ENCODE measurements around the gene TNNT1.

DNA sequence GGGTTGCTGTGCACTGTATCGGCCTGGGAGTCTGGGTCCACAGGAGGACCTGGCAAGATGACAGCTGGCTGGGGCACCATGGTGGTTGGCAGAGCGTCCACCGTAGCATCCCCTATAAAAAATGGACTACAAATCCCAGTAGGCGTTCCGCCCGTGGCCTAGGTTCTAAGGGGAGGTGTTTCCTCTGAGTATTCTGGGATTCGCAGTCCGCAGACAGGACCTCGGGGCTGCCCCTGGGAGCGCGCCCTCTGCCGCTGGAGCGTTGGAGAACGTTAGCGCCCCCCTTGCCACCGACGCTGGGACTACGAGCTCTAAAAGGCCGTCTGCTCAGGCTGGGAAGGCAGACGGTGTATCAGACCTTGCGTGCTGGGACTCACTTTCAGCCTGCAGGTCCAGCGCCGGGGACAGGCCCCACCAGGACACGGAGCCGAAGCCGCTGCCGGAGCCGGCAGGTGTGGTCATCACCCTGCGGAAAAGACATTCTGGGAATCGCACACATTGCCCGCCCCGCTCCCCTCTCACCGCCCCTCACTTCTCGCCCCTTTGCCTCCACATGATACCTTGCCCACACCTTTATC lies 17.0 kb upstream of the TNNT1 start:
- no peak for TF ChIP-seq POLR2AphosphoS5 (IDR thresholded peaks at IDR 0.05)
- TF ChIP-seq, protein P1, sequence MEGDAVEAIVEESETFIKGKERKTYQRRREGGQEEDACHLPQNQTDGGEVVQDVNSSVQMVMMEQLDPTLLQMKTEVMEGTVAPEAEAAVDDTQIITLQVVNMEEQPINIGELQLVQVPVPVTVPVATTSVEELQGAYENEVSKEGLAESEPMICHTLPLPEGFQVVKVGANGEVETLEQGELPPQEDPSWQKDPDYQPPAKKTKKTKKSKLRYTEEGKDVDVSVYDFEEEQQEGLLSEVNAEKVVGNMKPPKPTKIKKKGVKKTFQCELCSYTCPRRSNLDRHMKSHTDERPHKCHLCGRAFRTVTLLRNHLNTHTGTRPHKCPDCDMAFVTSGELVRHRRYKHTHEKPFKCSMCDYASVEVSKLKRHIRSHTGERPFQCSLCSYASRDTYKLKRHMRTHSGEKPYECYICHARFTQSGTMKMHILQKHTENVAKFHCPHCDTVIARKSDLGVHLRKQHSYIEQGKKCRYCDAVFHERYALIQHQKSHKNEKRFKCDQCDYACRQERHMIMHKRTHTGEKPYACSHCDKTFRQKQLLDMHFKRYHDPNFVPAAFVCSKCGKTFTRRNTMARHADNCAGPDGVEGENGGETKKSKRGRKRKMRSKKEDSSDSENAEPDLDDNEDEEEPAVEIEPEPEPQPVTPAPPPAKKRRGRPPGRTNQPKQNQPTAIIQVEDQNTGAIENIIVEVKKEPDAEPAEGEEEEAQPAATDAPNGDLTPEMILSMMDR (IDR thresholded peaks at IDR 0.05): peak in 3 of 5 experiments; percentile 25 to 44 (median 32)

Data from transverse colon (tissue), 4 donors.